Activated CD8-positive, alpha-beta T cell treated with anti-CD3 and anti-CD28 coated beads, Interleukin-2, amount 10 ng/mL, durations not matched to agents 7 days and 5 days (primary cell): ENCODE results near the gene SESTD1. TPM values are rescaled to one million over a fixed set of nuclear protein-coding genes. Genes with fewer than 3 reads are reported as not detected.

Experiments used
- ATAC-seq: fragments of 150-1000 bp; cut with Tn5 transposase; one replicate; pipeline ENCODE4 v1.10.0; 2021; ENCODE audit warnings: moderate library complexity
- CTCF ChIA-PET: fragments of 350-600 bp; sonication (Branson Sonifier 250); formaldehyde crosslinking; loops from one replicate; lab custom pipeline; 2021; ENCODE audit warnings: antibody characterized with exemption; lab: Charles Lee
- POLR2A ChIA-PET: fragments of 350-600 bp; sonication (Branson Sonifier 250); formaldehyde crosslinking; loops from one replicate; lab custom pipeline; 2021; ENCODE audit warnings: antibody characterized with exemption; lab: Charles Lee
- DNase-seq: peaks from one replicate; pipeline ENCODE4 v3.0.0-alpha.2; 2020
- H3K27ac Mint-ChIP-seq: one replicate; pipeline ENCODE4 v1.8.0; 2021; ENCODE audit warnings: mild to moderate bottlenecking, mixed read lengths
- H3K27me3 Mint-ChIP-seq: one replicate; pipeline ENCODE4 v1.8.0; 2021; ENCODE audit warnings: low read depth, mixed read lengths
- H3K36me3 Mint-ChIP-seq: one replicate; pipeline ENCODE4 v1.8.0; 2021; ENCODE audit warnings: low read depth, mixed read lengths
- H3K4me1 Mint-ChIP-seq: one replicate; pipeline ENCODE4 v1.8.0; 2021; ENCODE audit warnings: low read depth, mixed read lengths
- H3K4me3 Mint-ChIP-seq: one replicate; pipeline ENCODE4 v1.8.0; 2021; ENCODE audit warnings: mild to moderate bottlenecking, mixed read lengths
- H3K9me3 Mint-ChIP-seq: one replicate; pipeline ENCODE4 v1.8.0; 2022; ENCODE audit warnings: mixed read lengths; ENCODE audit not compliant: insufficient read depth
- total RNA-seq, 2 experiments: library from RNA; stranded (reverse); gene quantifications; one replicate each; pipeline ENCODE4 v1.2.3, GENCODE V29; 2021

SESTD1 gene
- total RNA-seq, 2 experiments from 2014 or later, result 15.4 to 15.7 TPM

DNA sequence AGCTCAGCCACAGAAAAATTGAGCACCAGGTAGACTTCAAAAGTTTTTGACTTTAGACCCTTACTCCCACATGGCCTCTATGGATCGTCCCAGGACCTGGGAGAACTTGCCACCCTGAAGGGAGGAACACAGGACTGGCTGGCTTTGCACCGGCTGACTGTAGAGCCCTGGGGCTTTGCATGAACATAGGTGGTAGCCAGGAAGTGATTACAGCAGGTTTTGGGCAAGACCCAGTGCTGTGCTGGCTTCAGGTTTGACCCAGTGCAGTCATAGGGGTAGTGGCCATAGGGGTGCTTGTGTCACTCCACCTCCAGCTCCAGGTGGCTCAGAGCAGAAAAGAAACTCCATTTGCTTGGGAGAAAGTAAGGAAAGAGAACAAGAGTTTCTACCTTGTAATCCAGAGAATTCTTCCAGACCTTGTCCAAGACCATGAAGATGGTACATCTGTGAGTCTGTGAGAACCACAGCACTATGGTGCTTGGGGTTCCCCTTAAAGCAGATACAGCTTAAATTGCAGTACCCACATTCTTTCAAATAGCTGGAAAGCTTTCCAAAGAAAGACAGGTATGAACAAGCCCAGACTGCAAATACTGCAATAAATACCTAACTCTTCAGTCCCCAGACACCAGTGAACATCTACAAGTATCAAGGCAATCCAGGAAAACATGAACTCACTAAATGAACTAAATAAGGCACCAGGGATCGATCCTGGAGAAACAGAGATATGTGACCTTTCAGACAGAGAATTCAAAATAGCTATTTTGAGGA, 13.0 kb upstream of the SESTD1 start:
- H3K9me3 Mint-ChIP-seq, result no peaks in the 10 kb centered on the region
- H3K27ac Mint-ChIP-seq, result no peak overlapping the region
- no peak for DNase-seq
- CTCF ChIA-PET, result no interaction called here
- peaks cover 14% of the 10 kb centered on the region for H3K27me3 Mint-ChIP-seq
- H3K4me1 Mint-ChIP-seq, result peaks cover 7% of the 10 kb centered on the region
- no peak for ATAC-seq
- H3K4me3 Mint-ChIP-seq, result no peak overlapping the region
- POLR2A ChIA-PET, result interaction anchor here (1.1 kb wide), 1 partner anchor 9 kb away, joined by 3 read pairs; no protein-coding TSS in a partner anchor
- H3K36me3 Mint-ChIP-seq, result no peaks in the 10 kb centered on the region

DNA sequence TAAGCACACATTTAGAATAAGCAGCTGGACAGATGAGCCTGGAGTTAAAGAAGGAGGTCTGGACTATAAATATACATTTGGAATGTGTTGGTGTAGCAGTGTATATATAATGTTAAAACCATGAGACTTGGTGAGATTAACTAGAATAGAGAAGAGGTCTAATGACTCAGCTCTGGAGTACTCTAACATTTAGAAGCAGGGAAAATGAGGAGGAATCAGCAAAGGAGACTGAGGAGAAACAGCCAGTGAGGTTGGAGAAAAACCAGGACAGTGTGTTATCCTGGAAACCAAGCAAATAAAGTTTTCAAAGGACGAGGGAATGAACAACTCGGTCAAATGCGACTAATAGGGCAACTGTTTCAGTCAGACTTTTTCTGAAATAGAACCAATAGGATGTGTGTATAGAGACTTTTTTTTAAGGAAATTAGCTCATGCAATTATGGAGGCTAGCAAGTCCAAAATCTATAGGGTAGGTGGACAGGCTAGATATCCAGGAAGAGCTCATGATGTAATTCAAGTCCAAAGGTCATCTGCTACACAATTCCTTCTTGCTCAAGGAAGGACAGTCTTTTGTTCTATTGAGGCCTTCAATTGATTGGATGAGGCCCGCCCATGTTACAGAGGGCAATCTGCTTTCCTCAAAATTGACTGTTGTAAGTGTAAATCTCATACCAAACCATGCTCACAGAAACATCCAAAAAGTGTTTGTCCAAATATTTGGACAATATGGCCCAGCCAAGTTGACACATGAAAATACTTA, 10.8 kb upstream of the SESTD1 start:
- Mint-ChIP-seq H3K4me1 (peaks cover 7% of the 10 kb centered on the region), H3K9me3 (no peaks in the 10 kb centered on the region), H3K36me3 (no peaks in the 10 kb centered on the region), H3K4me3 (no peak overlapping the region), H3K27me3 (peaks cover 9% of the 10 kb centered on the region), H3K27ac (no peak overlapping the region)
- CTCF ChIA-PET, result no interaction called here
- DNase-seq (no peak), ATAC-seq (no peak)
- POLR2A ChIA-PET, result no interaction called here

DNA sequence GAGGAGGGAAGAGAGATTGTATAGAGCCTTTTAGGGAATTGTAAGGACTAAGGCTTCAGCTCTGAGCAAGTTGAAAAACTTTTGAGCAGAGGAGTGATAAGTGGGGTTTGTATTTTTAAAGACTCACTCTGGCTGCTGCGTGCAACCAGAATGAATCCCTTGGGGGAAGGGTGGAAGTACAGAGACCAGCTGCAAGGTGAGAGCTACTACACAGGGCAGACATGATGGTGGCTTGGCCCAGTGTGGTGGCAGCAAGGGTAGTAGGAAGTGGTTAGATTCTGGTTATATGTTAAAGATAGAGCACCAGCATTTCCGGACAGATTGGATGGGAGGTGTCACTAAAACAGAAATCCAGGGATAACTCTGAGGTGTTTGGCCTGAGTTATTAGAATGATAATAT, 10.1 kb upstream of the SESTD1 start:
- POLR2A ChIA-PET, result no interaction called here
- ATAC-seq (no peak), DNase-seq (peak; percentile 28)
- Mint-ChIP-seq H3K4me1 (peaks cover 7% of the 10 kb centered on the region), H3K27ac (no peak overlapping the region), H3K9me3 (no peaks in the 10 kb centered on the region), H3K36me3 (no peaks in the 10 kb centered on the region), H3K4me3 (no peak overlapping the region), H3K27me3 (peaks cover 9% of the 10 kb centered on the region)
- CTCF ChIA-PET, result no interaction called here

DNA sequence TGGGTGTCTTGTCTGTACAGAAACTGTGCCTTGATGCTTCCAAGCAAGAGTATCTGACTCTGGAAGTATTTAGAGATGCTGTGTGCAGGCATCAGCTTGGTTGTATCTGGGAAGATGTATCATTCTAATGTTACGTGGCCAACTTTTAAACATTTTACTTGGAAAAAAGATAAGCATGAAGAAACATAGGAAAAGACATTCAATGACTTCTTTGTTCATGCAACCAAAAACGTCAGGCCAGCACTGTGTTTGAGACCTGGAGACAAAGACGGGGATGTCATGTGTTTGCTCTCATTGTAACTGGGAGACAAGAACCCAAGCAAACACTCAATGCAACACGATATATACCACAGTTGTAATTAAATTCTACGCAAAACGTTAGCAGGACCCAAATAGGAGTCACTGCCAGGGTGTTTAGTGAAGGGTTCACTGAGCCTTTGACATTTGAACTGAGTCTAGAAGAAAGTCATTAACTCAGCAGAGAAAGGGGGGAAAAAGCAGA, 8.9 kb upstream of the SESTD1 start:
- no peak for ATAC-seq
- no peak overlapping the region for H3K27ac Mint-ChIP-seq
- H3K4me3 Mint-ChIP-seq, result no peak overlapping the region
- H3K4me1 Mint-ChIP-seq, result peaks cover 7% of the 10 kb centered on the region
- DNase-seq, result no peak
- no peaks in the 10 kb centered on the region for H3K9me3 Mint-ChIP-seq
- ChIA-PET CTCF (interaction anchor here (1.0 kb wide), 1 partner anchor 11 kb away, joined by 3 read pairs; no protein-coding TSS in a partner anchor), POLR2A (no interaction called here)
- no peaks in the 10 kb centered on the region for H3K36me3 Mint-ChIP-seq
- H3K27me3 Mint-ChIP-seq, result peaks cover 16% of the 10 kb centered on the region

DNA sequence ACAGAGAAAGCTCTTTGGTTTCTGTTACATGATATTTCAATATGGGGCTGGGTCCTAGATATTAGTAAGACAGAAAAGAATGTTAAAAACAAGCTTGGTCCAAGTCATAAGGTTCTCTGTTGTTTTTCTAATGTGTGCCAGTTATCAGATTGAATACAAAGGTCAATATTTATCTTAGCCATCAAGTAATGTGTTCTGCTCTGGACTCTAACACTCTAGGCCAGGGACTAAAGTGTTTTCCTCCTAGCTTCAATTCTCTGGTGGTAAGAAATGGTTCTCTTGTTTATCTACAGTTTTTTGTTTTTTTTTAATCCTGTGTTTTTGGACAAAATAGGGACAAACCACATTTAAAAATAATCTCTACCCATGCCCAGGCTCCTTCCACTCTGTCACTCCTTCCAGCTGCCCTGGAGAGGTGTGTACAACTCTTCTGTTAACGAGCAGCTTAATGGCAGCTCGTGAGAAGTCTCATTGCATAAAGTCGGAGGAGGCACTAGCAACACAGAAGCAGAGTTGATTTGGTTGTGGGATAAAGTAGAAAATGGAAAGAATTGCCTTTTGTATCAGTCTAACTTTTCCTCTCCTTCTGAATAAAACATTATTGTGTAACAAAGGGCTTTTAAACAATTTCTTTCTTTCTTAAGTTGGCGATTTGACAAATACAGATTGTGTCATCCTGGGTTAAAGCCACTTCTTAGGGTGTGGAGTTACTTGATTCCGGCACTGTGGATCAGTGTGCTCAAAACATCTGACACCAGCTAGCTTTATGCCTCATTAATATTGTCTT, 8.0 kb upstream of the SESTD1 start:
- Mint-ChIP-seq H3K4me3 (no peak overlapping the region), H3K9me3 (no peaks in the 10 kb centered on the region), H3K4me1 (peaks cover 7% of the 10 kb centered on the region), H3K27ac (no peak overlapping the region), H3K27me3 (peaks cover 16% of the 10 kb centered on the region), H3K36me3 (no peaks in the 10 kb centered on the region)
- DNase-seq, result no peak
- CTCF ChIA-PET, result interaction anchor here (1.0 kb wide), 1 partner anchor 10 kb away, joined by 3 read pairs; no protein-coding TSS in a partner anchor
- POLR2A ChIA-PET, result interaction anchor here (0.7 kb wide), 1 partner anchor 33 kb away, joined by 3 read pairs; no protein-coding TSS in a partner anchor
- ATAC-seq, result no peak

DNA sequence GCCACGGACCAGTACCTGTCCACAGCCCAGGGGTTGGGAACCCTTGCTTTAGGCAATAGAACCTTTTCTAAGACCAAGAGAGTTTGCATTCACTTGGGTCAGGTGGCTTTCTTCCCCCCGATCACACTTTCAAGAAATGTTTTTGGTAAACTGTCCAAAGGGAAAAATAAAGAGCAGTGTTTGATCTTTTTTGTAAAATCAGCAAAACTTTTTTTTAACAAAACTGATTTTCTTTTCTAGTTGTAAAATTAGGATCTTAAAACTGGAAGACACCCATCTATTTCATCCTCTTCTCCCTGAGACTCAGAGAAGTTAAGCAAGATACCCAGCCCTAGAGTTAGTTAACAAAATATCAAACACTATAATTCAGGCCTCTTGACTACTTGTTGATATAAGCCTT, 6.1 kb upstream of the SESTD1 start:
- CTCF ChIA-PET, result no interaction called here
- POLR2A ChIA-PET, result no interaction called here
- no peak overlapping the region for H3K27ac Mint-ChIP-seq
- no peak for ATAC-seq
- H3K9me3 Mint-ChIP-seq, result no peaks in the 10 kb centered on the region
- peaks cover 7% of the 10 kb centered on the region for H3K4me1 Mint-ChIP-seq
- H3K36me3 Mint-ChIP-seq, result no peaks in the 10 kb centered on the region
- peaks cover 23% of the 10 kb centered on the region for H3K27me3 Mint-ChIP-seq
- no peak overlapping the region for H3K4me3 Mint-ChIP-seq
- DNase-seq, result no peak

DNA sequence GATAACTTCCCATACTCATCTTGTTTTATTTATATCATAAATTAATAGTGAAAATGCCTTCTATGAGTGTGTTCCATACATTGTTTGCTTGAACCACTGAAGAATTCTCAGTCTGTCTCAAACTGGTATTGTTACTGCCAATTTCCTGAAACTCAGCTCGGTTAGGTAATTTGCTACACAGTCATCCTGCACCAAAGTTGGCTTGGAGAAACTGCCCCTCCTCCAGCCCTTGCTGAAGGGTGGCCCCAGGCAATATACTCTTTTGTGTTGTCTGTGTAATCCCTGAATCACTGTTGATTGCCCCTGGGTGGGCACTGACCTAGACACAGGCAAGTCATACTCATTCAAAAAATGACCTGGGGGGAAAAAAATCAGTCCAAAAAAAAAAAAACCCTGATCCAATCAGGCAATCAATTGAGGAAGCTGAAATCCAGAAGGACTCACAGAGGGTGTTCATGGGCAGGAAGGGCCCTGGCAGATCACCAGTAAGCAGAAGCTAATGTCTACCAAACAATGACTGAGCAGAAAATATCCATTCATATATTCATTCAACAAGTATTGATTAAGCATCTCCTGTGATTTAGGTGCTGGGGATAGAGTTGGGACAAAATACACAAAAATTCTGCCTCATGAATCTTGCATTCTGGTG, 3.8 kb upstream of the SESTD1 start:
- Mint-ChIP-seq H3K9me3 (no peaks in the 10 kb centered on the region), H3K27me3 (peaks cover 32% of the 10 kb centered on the region), H3K4me1 (peaks cover 11% of the 10 kb centered on the region), H3K4me3 (no peak overlapping the region), H3K27ac (no peak overlapping the region), H3K36me3 (no peaks in the 10 kb centered on the region)
- ATAC-seq (no peak), DNase-seq (no peak)
- CTCF ChIA-PET, result no interaction called here
- POLR2A ChIA-PET, result interaction anchor here (0.9 kb wide), 1 partner anchor 10 kb away, joined by 3 read pairs; no protein-coding TSS in a partner anchor

DNA sequence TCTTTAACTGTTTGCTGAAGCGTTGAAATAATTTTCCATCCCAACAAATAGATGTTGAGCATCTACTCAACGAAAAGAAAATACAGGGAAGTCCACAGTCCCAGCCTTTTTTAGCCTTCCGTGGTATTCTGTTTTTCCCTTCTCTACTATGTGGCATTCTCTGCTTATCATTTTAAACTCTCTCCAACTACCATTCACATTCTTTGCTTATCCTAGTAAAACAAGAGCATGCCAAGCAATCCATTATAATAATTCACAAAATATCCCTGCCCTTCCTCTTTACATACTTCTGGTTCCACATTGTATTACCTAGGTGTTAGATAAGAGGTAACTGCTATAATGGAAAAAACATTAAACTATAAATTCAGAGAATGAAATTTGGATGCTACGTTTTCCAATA, 1.6 kb upstream of the SESTD1 start:
- Mint-ChIP-seq H3K9me3 (no peaks in the 10 kb centered on the region), H3K27me3 (peaks cover 37% of the 10 kb centered on the region), H3K4me1 (peaks cover 16% of the 10 kb centered on the region), H3K4me3 (peak overlapping the region; percentile 76), H3K36me3 (no peaks in the 10 kb centered on the region), H3K27ac (no peak overlapping the region)
- ChIA-PET CTCF (no interaction called here), POLR2A (no interaction called here)
- no peak for ATAC-seq
- no peak for DNase-seq

DNA sequence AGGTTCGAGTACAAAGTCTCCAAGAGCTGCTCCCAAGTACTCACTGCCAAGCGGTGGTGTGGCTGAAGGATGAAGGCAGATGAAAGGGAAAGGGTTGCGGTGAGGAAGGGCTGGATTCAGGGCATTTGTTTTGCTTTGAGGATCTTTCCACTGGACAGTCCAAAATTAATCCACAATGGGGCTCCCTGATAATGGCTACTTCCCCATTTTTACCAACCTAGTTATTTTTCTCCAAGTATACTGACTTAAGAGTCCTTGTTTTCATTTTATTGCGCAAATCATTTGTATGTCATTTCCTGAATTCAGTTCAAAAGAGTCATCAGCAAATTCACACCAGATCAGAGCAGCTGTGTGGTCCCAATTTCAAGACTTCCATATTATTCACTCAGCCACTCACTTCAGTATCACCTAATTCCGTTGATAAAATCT, 464 bp upstream of the SESTD1 start:
- ChIA-PET CTCF (no interaction called here), POLR2A (no interaction called here)
- ATAC-seq, result no peak
- Mint-ChIP-seq H3K27me3 (peaks cover 37% of the 10 kb centered on the region), H3K36me3 (no peaks in the 10 kb centered on the region), H3K9me3 (no peaks in the 10 kb centered on the region), H3K4me1 (peaks cover 16% of the 10 kb centered on the region), H3K27ac (no peak overlapping the region), H3K4me3 (peak overlapping the region; percentile 76)
- no peak for DNase-seq

DNA sequence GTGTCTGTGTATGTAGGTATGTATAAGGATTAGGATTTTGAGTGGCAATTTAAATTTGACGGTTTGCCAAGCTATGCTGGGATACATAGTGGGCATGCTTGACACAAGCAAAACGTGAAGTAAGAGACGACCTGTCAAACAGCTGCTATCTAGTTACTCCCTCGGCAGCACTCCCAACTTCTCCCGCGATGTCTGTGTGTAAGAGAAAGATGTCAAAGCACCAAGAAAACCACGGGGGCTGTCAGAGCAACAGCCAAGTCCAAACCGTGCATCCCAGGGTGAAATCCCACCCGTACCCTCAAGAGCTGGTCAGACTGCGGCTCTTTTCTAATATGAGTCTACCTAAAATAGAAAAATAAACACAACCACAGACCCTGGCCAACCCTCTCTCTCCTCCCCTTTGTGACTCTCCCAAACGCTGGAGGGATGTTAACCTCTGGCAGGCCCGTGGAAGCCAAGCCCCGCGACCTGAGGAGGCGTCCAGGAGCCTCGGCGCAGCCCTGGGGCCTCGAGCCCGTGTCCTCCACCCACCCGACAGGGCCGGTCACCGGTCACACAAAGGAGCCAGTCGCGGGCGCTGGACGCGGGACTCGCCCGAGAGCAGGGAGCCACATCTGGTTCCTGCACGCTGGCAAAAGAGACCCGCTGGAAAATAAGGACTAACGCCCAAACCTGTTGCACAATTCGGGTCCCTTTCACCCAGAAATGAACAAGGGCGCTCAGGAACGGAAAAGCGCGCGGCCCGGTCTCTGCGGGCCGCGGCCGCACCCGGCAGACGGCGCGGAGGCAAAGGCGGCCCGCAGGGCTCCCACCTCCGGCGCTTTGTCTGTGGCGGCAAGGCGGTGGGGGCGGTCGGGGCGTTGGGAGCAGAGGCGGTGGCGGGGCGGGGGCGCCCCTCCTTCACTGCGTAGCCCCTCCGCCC, 925 bp downstream of the SESTD1 start:
- DNase-seq, result peak; percentile 34
- H3K9me3 Mint-ChIP-seq, result no peaks in the 10 kb centered on the region
- POLR2A ChIA-PET, result interaction anchor here (0.7 kb wide), 1 partner anchor 15 kb away, joined by 4 read pairs; no protein-coding TSS in a partner anchor

More for the DNA sequence above, 925 bp downstream of the SESTD1 start:
- no peaks in the 10 kb centered on the region for H3K36me3 Mint-ChIP-seq
- H3K4me3 Mint-ChIP-seq, result peak overlapping the region; percentile 82
- ATAC-seq, result peak; percentile 66
- peaks cover 30% of the 10 kb centered on the region for H3K27me3 Mint-ChIP-seq
- H3K27ac Mint-ChIP-seq, result peak overlapping the region; percentile 37
- peaks cover 16% of the 10 kb centered on the region for H3K4me1 Mint-ChIP-seq
- CTCF ChIA-PET, result interaction anchor here (1.6 kb wide), 1 partner anchor 133 kb away, joined by 4 read pairs; no protein-coding TSS in a partner anchor
